ENCODE data around the gene ITPK1.

The ITPK1 gene

DNA sequence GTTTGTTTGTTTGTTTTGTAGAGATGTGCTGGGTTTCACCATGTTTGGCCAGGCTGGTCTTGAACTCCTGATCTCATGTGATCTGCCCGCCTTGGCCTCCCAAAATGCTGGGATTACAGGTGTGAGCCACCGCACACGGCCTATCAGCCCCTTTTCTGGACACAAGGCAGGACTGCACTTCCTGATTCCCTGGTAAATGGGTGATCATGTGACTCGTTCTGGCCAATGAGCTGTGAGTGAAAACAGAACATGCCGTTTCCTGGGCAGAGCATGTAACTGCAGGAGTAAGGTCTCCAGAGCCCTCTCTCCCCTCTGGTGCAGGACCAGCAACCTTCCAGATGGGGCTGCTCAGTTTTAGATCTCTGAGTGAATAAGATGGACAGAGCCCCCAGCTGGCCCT, 92.7 kb downstream of the ITPK1 start:
- no peak for DNase-seq

DNA sequence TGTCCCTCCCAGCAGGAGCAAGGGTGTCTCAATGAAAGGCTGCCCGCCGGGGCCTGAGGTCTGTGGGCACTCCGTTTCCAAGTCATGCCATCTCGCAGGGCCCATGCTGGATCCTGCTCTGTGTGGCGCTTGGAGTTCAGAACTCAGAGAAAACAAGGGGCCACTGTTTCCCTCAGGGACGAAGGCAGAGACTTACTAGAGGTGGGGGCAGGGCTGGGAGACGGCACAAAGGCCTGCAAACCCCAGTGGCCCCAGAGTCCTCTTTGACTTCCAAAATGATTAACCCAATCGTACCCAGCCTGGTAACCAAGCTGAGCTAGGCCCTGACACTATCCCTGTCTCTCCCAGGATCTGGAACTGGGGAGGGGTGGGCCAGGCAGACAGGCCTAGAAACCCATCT, 95.8 kb downstream of the ITPK1 start:
- no peak for DNase-seq

DNA sequence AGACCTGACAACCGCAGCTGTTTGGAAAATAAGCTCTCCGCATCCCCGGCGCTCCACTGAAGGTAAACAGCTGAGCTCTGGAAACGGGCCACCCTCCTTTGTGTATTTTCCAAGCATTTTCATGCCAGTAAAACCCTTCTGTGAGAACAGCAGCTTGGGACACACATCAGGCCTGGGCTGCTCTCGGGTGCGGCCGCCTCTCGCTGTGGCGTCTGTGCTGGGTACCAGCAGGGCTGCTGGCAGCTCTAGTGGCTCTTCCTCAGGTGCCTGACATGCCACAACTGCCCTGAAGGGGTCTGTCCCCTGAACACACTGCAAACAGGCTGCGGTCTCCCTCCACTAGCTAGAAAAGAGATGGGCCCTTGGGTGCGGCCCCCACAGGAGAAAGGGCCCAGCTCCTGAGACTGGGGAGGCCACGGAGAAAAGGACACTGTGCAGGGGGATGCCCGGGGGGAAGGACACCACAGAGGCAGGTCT, 96.3 kb downstream of the ITPK1 start:
- DNase-seq = no peak

DNA sequence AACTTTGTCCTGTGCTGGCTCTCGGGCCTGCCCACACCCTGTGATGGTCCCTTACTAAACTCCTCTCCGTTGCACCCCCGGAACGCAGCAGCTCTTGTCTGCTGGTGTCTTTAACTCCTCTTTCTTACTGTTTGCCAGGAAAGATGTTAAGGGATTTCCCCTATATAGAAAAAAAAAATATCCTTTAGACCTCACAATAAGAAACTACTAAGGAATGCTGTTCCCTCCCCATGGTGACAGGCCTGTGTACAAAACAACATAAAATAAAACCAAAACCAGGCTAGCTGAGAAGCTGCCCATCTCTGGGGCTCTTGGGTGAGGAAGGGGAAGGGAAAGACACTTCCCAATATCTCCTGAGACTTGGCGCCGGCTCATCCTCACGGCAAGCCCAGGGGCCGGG, 97.4 kb downstream of the ITPK1 start:
- no peak for DNase-seq

DNA sequence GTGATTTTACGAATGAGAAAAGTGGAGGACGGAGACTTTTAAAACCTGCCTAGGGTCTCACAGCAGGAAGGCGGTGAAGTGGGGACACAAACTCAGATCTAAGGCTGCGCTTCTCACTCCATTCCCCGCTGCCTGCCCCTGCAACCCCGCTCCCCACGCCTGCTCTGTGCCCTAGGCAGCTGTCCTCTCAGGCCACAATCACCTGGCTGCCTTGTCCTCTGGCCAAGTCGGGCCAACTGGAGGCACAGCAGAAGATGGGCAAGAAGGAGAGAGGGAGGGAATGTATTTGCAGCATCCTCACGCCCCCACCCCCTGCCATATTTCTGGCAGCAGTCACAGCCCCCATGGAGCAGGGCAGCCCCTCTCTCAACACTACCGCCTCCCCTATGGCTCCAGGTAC, 97.8 kb downstream of the ITPK1 start:
- DNase-seq = no peak

DNA sequence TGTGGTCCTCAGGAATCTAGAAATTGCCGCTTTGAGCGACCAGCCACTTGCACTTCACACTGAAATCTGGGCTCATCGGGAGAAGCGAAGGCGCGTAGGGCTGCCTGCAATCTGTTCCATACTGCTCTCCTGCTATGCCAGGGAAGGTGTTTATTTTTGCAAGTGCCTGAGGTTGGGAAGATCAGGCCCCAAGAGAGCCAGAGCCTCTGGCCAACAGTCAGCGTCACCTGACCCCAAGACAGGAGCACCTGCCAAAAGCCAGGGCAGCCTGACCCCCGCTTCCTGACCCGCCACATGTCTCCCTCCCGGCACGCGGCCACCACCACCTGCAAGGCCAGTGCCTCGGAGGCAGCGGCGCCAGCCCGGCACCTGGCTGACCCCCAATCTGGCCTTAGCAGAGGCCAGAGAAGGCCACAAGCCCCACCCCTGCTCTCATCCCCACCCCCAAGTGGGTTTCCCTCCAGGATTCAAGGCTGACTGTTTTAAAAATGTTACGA, 98.4 kb downstream of the ITPK1 start:
- DNase-seq = no peak

DNA sequence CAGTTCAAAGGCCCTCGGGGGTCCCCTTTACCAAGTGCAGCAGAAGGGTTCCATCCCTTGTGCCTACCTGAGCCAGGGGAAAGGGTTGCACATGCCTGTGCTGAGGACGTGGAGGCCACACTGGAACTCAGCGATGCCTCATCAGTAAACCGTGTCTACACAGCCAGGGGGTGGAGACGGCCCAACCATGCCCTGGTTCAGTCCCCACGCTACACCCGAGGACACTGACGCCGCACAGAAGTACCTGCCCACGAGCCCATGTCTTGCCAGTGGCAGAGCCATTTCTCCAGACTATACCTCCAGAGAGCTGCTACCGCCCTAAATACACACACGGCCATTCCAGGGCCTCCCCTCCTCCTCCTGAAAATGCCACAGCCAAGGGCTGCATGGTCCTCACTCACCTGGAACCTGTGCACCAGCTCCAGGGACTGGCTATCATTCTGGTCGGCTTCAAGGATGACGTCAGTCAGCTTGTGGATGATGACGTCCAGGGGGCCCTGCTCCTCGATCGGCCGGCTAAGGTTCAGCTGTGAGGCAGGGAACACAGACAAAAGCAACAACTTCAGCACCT, 99.4 kb downstream of the ITPK1 start:
- no peak for DNase-seq

DNA sequence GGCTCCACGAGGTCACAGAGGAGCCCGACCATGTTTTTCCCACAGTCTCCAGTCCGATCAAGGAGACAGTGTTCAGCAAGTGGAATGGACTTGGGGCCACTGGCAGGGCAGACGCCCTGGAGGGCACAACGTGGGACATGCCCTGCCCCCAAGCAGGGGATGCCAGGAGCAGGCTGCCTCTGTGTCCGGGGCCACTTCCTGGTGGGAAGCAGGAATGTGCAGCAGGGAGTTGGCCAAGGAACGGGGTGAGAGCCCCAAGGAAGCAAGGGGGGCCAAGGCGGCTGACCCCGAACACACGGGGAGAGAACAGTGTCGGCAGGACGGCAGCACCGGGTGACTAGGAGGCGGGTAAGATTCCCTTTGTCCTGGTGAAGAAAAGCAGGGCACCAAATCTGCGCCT, 100.2 kb downstream of the ITPK1 start:
- no peak for DNase-seq

DNA sequence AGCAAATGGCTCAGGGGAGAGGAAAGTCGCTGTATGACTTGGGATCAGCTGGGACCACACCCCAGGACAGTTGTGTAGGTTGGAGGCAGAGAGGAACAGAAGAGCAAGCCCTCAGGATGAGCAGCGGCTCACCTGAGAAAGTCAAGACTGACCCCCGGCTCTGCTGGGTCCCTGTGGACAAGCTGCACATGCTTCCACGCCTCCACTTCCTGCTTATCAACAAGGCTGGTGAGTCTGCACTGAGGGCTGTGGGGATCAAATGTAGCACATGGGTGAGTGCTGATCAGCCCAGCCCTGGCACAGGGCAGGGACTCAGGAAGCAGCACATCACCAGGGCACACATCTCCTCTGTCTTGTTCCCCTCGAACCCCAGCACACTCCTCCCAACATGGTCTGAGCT, 100.7 kb downstream of the ITPK1 start:
- no peak for DNase-seq

DNA sequence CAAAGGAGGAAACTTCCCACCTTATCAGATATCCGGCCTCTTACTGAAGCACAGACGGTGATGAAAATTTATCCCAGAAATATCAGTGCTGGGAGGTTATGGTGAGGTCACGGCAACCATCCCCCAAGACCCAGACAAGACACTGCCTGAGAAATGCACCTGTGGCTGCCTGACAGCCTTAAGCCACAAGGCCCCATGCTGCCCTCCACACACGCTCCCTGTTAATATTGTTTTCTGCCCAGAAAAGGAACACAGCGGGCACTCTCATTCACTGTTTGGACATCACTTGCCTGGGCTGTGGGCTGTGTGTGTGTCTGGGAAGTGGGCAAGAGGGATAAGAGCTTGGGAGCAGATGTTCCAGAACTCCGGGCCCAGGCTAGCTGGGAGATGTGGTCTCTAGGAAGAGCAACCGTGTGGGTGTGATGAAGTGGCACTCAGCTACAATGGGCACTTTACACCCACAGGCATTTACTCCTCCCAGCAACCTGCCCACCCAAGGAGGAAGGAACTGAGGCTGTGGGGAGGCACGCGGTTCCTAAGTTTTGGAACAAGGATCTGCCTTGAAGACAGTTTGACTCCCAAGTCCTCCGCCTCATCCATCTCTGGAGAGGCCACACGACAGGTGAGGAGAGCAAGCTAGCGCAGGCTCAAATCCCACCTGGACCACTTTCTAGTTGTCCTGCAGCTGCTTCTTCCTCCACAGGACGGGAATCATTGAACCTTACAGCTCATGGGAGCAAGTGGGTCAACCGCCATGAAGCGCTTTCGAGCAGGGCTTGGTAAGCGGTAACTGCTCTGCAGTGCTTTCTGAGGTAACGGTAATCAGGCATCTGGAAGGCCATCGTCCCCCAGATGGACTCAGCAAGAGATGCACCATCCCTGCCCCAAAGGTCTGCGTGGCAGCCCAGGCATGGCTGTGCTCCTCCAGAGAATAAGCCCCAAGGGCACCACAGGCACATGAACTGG, 101.4 kb downstream of the ITPK1 start:
- peak in 1 of 2 experiments; percentile 19 for DNase-seq

DNA sequence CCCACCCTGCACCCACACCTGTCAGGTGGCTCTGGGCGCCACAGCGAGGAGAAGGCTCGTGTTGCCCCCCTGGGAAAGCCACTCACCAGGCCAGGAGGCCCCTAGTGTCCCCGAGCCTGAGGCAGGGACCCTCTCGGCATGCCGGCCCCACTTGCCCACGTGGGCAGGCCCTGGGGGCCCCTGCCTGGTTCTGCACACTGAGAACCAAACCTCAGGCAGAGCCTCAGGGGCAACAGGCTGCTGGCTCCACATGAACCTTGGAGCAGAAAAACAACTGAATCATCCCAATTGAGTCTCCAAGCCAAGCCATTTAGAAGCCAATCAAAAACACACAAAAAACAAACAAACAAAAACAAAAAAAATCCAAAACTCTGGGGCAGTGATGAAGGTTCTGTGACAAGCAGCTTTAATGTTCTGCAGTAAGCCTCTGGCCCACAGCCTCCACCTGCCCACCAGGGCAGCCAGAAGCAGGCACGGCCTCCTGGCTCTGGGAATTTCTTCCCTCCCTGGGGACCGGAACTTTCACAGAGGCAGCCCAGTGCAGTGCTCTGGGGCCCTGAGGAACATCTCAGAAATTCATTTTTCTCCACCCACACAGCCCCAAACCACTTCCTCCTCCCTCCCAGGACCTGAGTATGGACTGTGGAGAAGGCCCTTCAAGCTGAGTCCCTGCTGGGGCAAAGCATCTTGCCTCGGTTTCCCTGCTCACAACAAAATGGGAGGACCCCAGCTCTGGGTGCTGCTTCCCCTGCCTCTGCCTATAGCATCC, 102.6 kb downstream of the ITPK1 start:
- DNase-seq = no peak

DNA sequence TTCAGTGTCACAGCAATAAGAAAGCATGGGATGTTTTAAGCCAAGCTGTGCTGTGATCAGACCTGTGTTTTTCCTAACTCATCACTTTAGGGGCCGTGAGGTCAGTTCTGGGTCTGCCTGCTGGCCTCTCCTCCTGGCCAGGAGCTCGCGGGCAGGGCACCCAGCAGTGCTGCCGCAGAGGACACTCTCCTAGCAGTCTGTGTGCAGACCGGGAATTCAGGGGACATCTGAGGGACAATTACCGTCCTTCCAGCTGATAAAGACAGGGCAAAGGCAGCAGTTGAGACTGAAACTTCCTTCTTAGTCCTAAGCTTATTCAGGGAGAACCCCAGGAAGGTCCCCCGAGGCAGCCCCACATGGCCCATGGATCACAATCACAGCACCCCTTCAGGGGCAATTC, 103.2 kb downstream of the ITPK1 start:
- no peak for DNase-seq

DNA sequence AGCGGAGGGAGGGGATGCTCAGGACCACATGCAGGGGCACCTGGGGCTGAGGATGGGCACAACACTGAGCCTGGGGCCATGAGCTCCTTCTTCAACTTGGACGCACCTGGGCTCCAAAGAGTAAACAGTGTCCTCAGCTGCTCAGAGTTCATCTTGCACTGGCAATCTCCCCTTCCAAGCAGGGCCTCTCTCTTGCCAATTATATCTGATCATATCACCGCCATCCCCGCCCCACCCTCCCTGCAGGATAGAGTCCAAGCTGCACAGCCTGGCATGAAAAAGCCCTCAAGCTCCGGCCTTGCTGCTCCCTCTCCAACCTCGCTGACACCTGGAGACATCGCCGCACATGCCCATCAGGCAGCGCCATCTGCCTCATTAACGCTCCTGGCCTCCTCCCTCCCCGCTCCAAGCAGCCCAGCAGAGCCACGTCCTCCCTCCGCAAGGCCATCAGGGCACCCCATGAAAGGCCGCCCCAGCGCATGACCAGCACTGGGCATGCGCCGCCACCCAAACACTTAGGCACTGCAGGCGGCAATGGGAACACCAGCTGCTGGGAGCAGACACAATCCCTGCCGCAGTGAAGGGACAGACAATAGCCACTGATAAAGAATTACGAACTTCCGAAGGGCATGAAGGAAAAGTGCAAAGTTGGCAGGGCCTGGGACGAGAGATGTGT, 103.9 kb downstream of the ITPK1 start:
- peak; percentile 40 to 64 for DNase-seq

DNA sequence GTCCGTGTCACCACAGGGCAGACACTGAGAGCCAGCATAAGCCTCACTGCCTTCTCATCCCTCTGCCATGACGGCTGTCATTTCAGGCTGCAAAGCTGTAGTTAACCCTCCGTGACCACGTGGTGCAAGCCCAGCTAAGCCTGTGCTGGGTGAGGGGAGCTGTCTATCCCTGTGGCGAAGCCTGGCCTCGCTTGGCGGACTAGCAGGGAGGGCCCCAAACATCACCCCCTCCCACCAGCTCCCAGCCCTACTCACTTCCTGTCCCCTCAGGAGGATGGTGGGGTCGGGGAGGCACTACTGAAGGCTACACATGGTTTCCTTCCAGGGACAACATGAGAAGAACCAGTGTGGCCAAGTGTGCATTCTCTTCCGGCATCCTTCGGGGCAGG, 104.6 kb downstream of the ITPK1 start:
- no peak for DNase-seq

DNA sequence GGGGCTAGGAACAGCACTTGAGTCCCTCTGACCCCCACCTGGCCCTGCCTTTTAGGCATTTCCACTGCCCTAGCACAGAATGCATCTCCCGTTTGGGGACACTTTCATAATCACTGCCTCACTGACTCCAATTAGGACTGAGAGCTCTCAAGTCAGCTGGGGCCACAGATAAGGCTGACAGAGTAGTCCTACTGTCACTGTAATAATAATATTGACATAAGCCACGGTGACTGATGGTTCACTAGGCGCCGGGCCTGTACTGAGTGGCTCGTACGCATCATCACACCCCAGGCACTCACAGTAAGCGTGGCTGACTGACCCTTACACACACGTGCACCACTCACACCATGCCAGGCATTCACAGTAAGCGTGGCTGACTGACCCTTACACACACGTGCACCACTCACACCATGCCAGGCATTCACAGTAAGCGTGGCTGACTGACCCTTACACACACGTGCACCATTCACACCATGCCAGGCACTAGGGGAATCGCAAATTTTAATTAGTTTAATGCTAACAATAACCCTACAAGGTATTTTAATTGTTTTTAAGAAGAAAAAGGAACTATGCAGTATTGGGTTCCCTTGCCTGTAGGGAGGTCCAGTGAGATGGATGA, 105.1 kb downstream of the ITPK1 start:
- DNase-seq = peak; percentile 37 to 60

DNA sequence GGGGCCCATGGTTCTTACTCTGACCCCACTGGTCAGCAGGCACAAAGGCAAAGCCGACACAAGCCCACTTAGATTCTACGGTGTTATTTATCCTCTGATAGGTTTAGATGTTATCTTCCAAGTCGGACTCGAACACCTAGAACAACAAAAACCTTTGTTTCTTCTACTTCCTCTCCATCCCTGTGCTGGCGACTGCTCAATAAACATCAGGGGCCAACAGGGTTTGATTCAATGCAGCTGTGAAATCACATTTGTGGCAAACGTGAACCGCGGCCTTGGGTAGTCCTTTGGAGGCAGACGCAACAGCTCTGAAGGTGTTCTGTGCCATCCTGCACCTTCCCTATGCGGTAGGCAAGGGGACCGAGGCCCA, 105.6 kb downstream of the ITPK1 start:
- no peak for DNase-seq

DNA sequence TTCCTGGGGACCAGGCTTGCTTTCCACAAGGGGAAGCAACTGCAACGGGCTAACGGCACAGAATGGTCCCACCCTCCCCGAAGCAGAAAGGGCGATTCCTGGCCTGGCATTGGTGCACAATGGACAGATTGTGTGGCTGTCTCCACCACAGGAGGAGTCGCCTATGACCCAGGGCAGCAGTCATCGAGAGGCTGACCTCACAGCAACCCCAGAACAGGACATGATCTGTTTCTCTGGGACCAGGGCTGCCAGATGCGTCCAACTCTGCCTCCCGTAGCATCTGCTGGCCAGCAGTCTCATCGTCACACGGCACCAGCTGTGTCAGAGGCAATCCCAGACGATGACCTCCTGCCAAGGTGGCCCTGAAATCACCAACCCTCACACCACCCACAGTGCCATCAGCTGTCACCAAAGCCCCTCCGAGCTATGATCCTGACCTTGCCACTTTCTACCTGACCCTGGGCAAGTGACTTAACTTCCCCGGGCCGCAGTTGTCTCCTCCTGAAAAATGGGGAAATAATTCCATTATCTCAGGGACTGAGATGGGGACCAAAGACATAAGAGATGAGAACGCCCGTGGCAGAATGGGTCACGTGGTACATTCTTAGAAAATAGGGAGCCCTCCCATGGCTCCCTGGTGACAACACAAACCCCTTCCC, 106.1 kb downstream of the ITPK1 start:
- no peak for DNase-seq

DNA sequence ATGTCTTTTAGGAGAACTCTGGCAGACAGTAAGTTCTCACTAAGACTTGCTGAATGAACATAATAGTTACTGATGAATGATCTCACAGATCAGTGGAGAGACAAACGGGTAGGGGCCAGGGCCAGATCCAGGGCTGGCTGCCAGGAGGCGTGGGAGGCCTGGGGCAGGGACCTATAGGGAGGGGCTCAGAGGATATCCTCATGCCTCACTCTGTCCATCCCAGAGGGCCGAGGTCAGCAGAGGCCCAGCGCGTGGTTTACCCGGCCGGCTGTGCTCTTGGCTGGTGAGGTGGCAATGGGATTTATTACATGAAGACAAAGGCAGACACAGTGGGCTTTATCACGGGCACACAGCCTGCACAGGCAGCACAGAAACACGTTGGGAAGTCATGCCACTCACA, 107.3 kb downstream of the ITPK1 start:
- DNase-seq = no peak

DNA sequence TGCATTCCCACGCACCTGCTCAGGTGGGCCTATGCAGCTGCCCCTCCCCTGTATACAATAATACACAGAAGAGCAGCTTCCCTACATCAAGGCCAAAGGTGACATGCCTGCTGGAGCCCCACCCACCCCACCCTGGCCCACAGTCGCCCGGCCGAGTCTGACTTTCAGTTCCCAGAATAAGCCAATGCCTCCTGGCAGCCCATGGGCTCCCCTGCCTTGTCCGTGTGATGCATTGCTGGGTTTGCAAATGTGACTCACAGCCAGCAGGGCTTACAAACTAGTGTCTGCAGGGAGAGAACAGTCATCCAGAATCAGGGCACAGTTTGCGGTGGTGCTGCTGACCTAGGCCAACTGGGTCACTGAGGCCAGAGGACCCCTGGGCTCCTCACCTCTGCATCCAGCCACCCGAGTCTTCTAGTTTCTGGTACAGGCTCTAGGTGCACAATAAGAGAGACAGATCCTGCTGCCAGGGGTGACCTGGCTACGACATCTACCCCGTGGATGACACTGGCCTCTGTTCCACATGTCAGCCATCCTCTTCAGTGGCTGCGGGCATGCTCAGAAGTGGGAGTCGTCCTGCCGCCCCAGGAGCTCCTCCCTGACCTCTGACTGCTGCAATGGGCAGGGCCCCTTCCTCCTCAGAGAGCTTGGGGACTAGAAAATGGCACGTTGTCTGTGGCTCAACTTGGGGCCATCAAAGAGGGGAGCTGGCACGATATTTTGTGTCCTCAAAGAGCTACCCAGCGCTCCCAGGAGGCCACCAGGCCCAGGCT, 108.3 kb downstream of the ITPK1 start:
- DNase-seq = no peak

DNA sequence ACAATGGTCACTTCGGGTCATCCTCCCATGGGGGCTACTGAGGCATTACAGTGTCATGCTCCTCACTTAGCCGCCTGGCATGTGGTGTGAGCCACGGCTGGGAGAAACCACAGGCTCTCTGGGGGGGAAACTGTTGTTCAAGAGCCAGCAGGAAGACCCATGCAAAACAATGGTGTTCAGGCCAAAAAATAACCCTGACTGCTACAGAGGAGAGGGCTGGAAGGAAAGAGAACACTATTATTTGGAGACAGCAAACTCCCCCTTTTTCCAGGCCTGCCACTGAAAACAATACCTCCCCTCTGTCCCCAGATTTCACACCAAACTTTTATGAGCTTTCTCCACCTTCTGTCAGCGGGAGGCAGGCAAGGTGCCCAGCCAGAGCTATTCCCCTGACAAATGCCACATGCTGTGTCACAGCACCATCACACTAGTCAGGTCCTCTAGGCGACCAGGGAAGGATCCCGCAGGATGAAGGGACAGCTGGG, 109.1 kb downstream of the ITPK1 start:
- DNase-seq = no peak

DNA sequence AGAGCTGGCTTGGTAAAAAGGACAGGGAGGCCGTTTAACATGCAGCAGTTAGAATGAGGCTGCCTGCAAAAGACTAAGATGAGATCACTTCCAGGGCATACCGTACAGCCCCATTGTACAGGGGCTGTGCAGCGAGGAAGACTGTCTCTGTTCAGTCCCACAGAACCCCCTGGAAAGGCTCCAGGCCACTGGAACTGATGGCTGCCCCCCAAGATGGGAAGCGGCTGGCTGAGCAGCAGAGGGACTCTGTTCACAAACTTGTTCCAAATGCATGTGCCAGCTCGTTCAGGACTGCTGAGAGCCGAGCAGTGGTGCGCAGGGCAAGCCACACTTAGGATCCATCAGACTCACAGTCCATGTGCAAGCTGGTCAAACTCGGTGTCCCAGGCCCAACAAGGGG, 109.9 kb downstream of the ITPK1 start:
- DNase-seq = no peak
